ENCODE data around the gene SPOCK1. TPM values are rescaled to one million over a fixed set of nuclear protein-coding genes. Genes with fewer than 3 reads are reported as not detected.

SPOCK1 gene
- total and polyA plus RNA-seq, 2 experiments from 2014 or later = 4.1 to 14.0 TPM

DNA sequence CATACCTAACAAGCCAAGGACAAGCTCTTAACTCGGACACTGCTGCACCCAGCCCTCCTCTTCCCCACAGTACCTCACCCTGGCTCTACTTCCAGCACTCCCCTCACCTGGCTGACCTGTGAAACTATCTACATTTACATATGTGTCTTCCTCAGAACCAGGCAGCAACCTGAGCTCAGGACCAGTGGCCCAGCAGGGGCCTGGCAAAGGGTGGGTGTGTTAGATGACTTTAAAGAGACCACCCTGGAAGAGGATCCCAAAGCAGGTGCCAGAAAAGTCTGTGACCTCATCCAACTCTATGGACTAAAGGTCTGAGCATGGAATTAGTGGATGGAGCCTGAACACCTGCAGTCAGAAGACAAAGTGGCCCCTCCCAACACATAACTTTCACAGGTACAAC, 400.9 kb downstream of the SPOCK1 start:
- Histone ChIP-seq H3K4me3 (no peak overlapping the region), H3K4me1 (ENCODE audit: low read depth) (no peaks in the 10 kb centered on the region), H3K9me3 (ENCODE audit: low read depth) (no peaks in the 10 kb centered on the region), H3K36me3 (no peaks in the 10 kb centered on the region), H3K27me3 (no peaks in the 10 kb centered on the region), H3K27ac (no peak overlapping the region)
- DNase-seq (ENCODE audit: low read depth in 1 of 2, low spot score in 1 of 2) = no peak
- TF ChIP-seq, protein P1, sequence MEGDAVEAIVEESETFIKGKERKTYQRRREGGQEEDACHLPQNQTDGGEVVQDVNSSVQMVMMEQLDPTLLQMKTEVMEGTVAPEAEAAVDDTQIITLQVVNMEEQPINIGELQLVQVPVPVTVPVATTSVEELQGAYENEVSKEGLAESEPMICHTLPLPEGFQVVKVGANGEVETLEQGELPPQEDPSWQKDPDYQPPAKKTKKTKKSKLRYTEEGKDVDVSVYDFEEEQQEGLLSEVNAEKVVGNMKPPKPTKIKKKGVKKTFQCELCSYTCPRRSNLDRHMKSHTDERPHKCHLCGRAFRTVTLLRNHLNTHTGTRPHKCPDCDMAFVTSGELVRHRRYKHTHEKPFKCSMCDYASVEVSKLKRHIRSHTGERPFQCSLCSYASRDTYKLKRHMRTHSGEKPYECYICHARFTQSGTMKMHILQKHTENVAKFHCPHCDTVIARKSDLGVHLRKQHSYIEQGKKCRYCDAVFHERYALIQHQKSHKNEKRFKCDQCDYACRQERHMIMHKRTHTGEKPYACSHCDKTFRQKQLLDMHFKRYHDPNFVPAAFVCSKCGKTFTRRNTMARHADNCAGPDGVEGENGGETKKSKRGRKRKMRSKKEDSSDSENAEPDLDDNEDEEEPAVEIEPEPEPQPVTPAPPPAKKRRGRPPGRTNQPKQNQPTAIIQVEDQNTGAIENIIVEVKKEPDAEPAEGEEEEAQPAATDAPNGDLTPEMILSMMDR (IDR thresholded peaks at IDR 0.05; ENCODE audit: low read depth, low read length) = no peak

DNA sequence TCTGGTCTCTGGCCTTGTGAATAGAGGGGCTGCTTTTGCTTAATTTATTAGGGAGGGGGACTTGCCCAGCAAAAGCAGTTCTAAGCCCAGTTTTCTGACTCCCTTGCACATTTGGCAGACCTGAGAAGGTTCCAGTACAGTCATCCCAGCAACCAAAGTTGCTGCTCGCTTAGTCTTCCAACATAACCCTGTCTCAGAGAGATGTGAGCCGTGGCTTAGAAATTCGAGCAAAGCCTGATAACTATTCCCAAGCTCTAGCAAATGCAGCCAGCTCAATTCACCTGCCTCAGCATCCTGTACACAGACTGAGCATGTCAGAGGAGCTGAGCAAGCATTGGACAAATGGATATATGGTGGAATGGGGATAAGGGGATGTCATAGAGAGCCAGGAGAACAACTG, 401.9 kb downstream of the SPOCK1 start:
- Histone ChIP-seq H3K4me1 (ENCODE audit: low read depth) (no peaks in the 10 kb centered on the region), H3K4me3 (no peak overlapping the region), H3K9me3 (ENCODE audit: low read depth) (no peaks in the 10 kb centered on the region), H3K27me3 (no peaks in the 10 kb centered on the region), H3K27ac (no peak overlapping the region), H3K36me3 (no peaks in the 10 kb centered on the region)
- TF ChIP-seq, protein P1 (IDR thresholded peaks at IDR 0.05; ENCODE audit: low read depth, low read length) = no peak
- DNase-seq (ENCODE audit: low read depth in 1 of 2, low spot score in 1 of 2) = no peak

DNA sequence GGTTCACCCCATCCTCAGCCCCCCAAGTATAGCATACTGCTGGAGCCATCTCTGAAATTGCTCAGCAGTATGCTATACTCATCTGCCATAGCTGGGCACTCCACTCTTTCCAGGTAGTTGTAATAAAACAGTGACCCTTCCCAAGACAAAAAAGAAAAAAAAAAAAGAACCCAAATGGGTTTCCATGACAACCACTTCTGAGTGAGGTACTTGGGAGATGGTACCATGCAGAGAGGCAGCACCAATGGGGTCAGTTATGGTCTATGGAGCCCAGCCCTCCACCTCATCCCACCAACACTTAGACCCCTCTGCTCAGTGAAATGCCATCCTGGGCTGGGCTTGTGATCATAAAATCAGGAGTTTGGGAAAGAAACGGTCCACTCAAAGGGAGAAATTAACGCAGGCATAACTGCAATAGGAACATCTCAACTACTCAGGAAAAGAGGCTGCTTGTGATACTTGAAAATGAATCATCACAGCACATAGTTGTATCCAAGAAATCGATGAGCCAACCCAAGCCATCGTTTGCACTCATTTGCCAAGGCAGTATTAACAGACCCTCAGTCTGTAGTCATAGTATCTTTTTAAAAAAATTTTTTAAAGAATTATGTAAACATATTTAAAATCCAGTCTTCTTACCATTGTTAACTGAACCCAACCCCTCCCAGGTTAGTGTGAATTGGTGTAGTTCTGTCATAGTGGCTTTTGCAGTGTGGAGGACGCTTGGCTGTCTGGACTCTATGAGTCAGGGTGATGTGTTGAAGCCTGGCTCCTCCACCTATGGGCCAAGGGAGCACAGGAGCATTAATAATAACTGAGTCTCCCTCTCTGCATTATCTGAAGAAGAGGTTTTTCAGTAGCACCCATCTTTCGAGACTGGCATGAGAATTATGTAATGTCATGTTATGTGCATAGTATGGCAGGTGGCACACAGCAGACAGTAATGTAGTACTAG, 402.7 kb downstream of the SPOCK1 start:
- no peaks in the 10 kb centered on the region for H3K36me3 ChIP-seq
- H3K4me3 ChIP-seq = no peak overlapping the region
- TF ChIP-seq, protein P1 (IDR thresholded peaks at IDR 0.05; ENCODE audit: low read depth, low read length) = no peak
- no peaks in the 10 kb centered on the region for H3K27me3 ChIP-seq
- DNase-seq (ENCODE audit: low read depth in 1 of 2, low spot score in 1 of 2) = no peak
- H3K4me1 ChIP-seq (ENCODE audit: low read depth) = no peaks in the 10 kb centered on the region
- H3K9me3 ChIP-seq (ENCODE audit: low read depth) = no peaks in the 10 kb centered on the region
- no peak overlapping the region for H3K27ac ChIP-seq

DNA sequence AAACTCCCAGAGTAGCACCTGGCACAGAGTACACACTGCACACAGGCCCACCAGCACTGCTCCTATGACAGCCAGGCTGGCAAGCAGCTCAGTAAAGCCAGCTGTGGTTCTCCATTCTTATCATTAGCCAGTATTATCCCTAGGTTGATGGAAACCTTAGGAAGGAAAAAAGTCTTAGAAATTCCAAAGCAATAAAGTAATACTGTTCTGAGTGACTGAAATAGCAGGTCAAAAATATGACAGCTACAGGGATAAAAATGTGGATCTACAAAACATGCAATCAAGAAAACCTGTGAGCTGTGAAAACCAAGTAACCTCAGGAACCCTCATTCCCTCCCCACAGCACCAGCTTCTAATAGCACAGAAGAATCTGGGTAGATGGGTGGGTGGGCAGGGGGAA, 403.5 kb downstream of the SPOCK1 start:
- Histone ChIP-seq H3K36me3 (no peaks in the 10 kb centered on the region), H3K27ac (no peak overlapping the region), H3K4me1 (ENCODE audit: low read depth) (no peaks in the 10 kb centered on the region), H3K4me3 (no peak overlapping the region), H3K9me3 (ENCODE audit: low read depth) (no peaks in the 10 kb centered on the region), H3K27me3 (no peaks in the 10 kb centered on the region)
- TF ChIP-seq, protein P1 (IDR thresholded peaks at IDR 0.05; ENCODE audit: low read depth, low read length) = no peak
- no peak for DNase-seq (ENCODE audit: low read depth in 1 of 2, low spot score in 1 of 2)

DNA sequence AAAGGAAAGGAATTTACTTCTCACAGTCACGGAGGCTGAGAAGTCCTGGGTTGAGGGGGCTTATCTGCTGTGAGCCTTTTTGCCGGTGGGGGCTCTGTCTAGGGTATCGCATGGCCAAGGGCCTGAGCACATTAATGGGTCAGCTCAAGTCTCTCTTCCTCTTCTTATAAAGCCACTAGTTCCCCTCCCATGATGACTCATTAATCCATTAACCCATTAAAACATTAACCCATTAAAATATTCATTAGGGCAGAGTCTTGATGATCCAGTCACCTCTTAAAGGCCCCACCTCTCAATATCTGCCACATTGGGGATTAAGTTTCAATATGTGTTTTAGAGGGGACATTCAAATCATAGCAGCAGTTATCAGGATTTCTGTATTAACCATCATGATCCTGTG, 406.3 kb downstream of the SPOCK1 start:
- no peak overlapping the region for H3K4me3 ChIP-seq
- TF ChIP-seq, protein P1 (IDR thresholded peaks at IDR 0.05; ENCODE audit: low read depth, low read length) = no peak
- no peak for DNase-seq (ENCODE audit: low read depth in 1 of 2, low spot score in 1 of 2)
- no peaks in the 10 kb centered on the region for H3K27me3 ChIP-seq
- no peaks in the 10 kb centered on the region for H3K36me3 ChIP-seq
- H3K27ac ChIP-seq = no peak overlapping the region
- H3K9me3 ChIP-seq (ENCODE audit: low read depth) = no peaks in the 10 kb centered on the region
- H3K4me1 ChIP-seq (ENCODE audit: low read depth) = no peaks in the 10 kb centered on the region
